H1 (cell line): Measurements from ENCODE around the gene EIF2B1. TPM values are rescaled to one million over a fixed set of nuclear protein-coding genes. Genes with fewer than 3 reads are reported as not detected.

ENCODE experiments used
- CTCF ChIA-PET: fragments of 300-600 bp; sonication (Branson Sonifier 250); formaldehyde crosslinking; loops from one replicate; lab custom pipeline; 2021; ENCODE audit not compliant: partially characterized antibody; lab: Charles Lee
- POLR2A ChIA-PET: fragments of 300-600 bp; sonication (Branson Sonifier 250); formaldehyde crosslinking; loops from one replicate; lab custom pipeline; 2021; ENCODE audit warnings: inconsistent platforms; ENCODE audit not compliant: partially characterized antibody; lab: Charles Lee
- DNase-seq, 2 experiments: peaks; one replicate each; pipeline versions ENCODE4 v3.0.0 to v3.0.0-alpha.2; 2010 to 2022; ENCODE audit warnings: low spot score in 2 of 2, low read depth in 1 of 2, mixed read lengths in 1 of 2
- FAIRE-seq: peaks from 2 replicates; lab custom pipeline; 2011; peaks lifted over from hg19 to GRCh38; lab: Jason Lieb, UNC
- H2AFZ ChIP-seq: 2 replicates; pipeline ENCODE4 v1.8.1; 2012; ENCODE audit warnings: low read length, inconsistent platforms
- H2AK5ac ChIP-seq: 2 replicates; pipeline ENCODE4 v1.6.1; 2013; ENCODE audit warnings: low read depth, low read length
- H2BK120ac ChIP-seq: replicated peaks from 2 replicates; pipeline ENCODE3; 2013; ENCODE audit warnings: low read depth, low read length, inconsistent platforms
- H2BK12ac ChIP-seq: 2 replicates; pipeline ENCODE4 v1.6.1; 2013; ENCODE audit warnings: low read depth, low read length
- H2BK15ac ChIP-seq: 2 replicates; pipeline ENCODE4 v1.6.1; 2013; ENCODE audit warnings: low read length
- H2BK20ac ChIP-seq: 2 replicates; pipeline ENCODE4 v1.6.1; 2013; ENCODE audit warnings: low read length
- H2BK5ac ChIP-seq: 2 replicates; pipeline ENCODE4 v1.6.1; 2013; ENCODE audit warnings: low read depth, low read length
- H3K14ac ChIP-seq: 2 replicates; pipeline ENCODE4 v1.6.1; 2013; ENCODE audit warnings: inconsistent platforms; ENCODE audit not compliant: insufficient read length
- H3K18ac ChIP-seq: 2 replicates; pipeline ENCODE4 v1.6.1; 2013; ENCODE audit warnings: low read length; ENCODE audit errors: extremely low read depth
- H3K23ac ChIP-seq: 2 replicates; pipeline ENCODE4 v1.6.1; 2013; ENCODE audit warnings: inconsistent platforms; ENCODE audit not compliant: insufficient read length
- H3K23me2 ChIP-seq: 2 replicates; pipeline ENCODE4 v1.6.1; 2013; ENCODE audit warnings: low read depth, low read length
- H3K27ac ChIP-seq: 2 replicates; pipeline ENCODE4 v1.6.1; 2011; ENCODE audit warnings: low read depth, low read length, inconsistent platforms
- H3K27me3 ChIP-seq, 4 experiments: replicated peaks in 1 of 4; 1 replicate in 1 of 4; 2 replicates in 3 of 4; pipeline versions ENCODE4 v1.6.1 to v1.8.1; 2011 to 2013; ENCODE audit warnings: low read length in 3 of 4, mild to moderate bottlenecking in 3 of 4, inconsistent platforms in 2 of 4, mixed read lengths in 2 of 4, moderate library complexity in 1 of 4; ENCODE audit not compliant: control insufficient read depth in 3 of 4, insufficient read depth in 3 of 4; ENCODE audit errors: extremely low read depth in 1 of 4
- H3K36me3 ChIP-seq, 4 experiments: 2 replicates each; pipeline versions ENCODE4 v1.6.1 to v1.8.1; 2011 to 2013; ENCODE audit warnings: mild to moderate bottlenecking in 4 of 4, low read length in 3 of 4, moderate library complexity in 2 of 4, control low read depth in 1 of 4, inconsistent platforms in 1 of 4; ENCODE audit not compliant: insufficient read depth in 4 of 4, control insufficient read depth in 2 of 4
- H3K4ac ChIP-seq: replicated peaks from 2 replicates; pipeline ENCODE3; 2013; ENCODE audit warnings: low read length, low read depth, mixed read lengths, inconsistent platforms; ENCODE audit not compliant: insufficient read length
- H3K4me1 ChIP-seq, 4 experiments: replicated peaks in 1 of 4; 1 replicate in 1 of 4; 2 replicates in 3 of 4; pipeline versions ENCODE4 v1.6.1 to v1.8.1; 2011 to 2013; ENCODE audit warnings: low read length in 3 of 4, inconsistent platforms in 2 of 4, mixed read lengths in 1 of 4; ENCODE audit not compliant: insufficient read depth in 4 of 4, control insufficient read depth in 3 of 4
- H3K4me2 ChIP-seq, 2 experiments: 2 replicates each; pipeline versions ENCODE4 v1.6.1 to v1.8.1; 2011 to 2013; ENCODE audit warnings: low read depth in 2 of 2, low read length in 2 of 2, control low read depth in 1 of 2, inconsistent platforms in 1 of 2, mild to moderate bottlenecking in 1 of 2; ENCODE audit not compliant: insufficient read depth in 1 of 2
- H3K4me3 ChIP-seq, 4 experiments: fragments of 200-600, 300-600 bp in 1 of 4; sonication (generic), shearing (Covaris generic), sonication (Bioruptor Twin) in 1 of 4; 2 replicates each; pipeline versions ENCODE4 v1.5.1 to v1.8.1; 2011 to 2016; ENCODE audit warnings: low read length in 4 of 4, low read depth in 3 of 4, control low read depth in 2 of 4, inconsistent platforms in 2 of 4, mild to moderate bottlenecking in 2 of 4, mixed read lengths in 1 of 4, moderate library complexity in 1 of 4; ENCODE audit not compliant: insufficient read depth in 2 of 4; ENCODE audit errors: extremely low read depth in 1 of 4
- H3K56ac ChIP-seq: replicated peaks from 2 replicates; pipeline ENCODE3; 2013; ENCODE audit warnings: low read depth, mild to moderate bottlenecking, mixed read lengths, low read length, inconsistent platforms; ENCODE audit not compliant: insufficient read length
- H3K79me1 ChIP-seq: 2 replicates; pipeline ENCODE4 v1.6.1; 2013; ENCODE audit warnings: low read depth, low read length, control low read depth
- H3K79me2 ChIP-seq, 2 experiments: 2 replicates each; pipeline versions ENCODE4 v1.6.1 to v1.8.1; 2012 to 2013; ENCODE audit warnings: low read length in 2 of 2, mild to moderate bottlenecking in 2 of 2, inconsistent platforms in 1 of 2; ENCODE audit not compliant: insufficient read depth in 2 of 2, control insufficient read depth in 1 of 2
- H3K9ac ChIP-seq, 4 experiments: replicated peaks in 1 of 4; 1 replicate in 1 of 4; 2 replicates in 3 of 4; pipeline versions ENCODE4 v1.6.1 to v1.8.1; 2011 to 2013; ENCODE audit warnings: low read depth in 3 of 4, low read length in 3 of 4, control low read depth in 2 of 4, mild to moderate bottlenecking in 2 of 4, moderate library complexity in 2 of 4, inconsistent platforms in 1 of 4; ENCODE audit errors: extremely low read depth in 1 of 4
- H3K9me3 ChIP-seq, 2 experiments: 2 replicates each; pipeline versions ENCODE4 v1.6.1 to v1.8.1; 2012 to 2013; ENCODE audit warnings: mild to moderate bottlenecking in 2 of 2, moderate library complexity in 2 of 2, control low read depth in 1 of 2, inconsistent platforms in 1 of 2, low read depth in 1 of 2, low read length in 1 of 2, mixed read lengths in 1 of 2; ENCODE audit not compliant: insufficient read depth in 2 of 2
- H4K20me1 ChIP-seq, 2 experiments: replicated peaks in 1 of 2; 2 replicates each; pipeline versions ENCODE3 to v1.8.1; 2011 to 2013; ENCODE audit warnings: inconsistent platforms in 2 of 2, low read length in 2 of 2, mild to moderate bottlenecking in 1 of 2; ENCODE audit not compliant: insufficient read depth in 2 of 2, control insufficient read depth in 1 of 2
- H4K5ac ChIP-seq: 2 replicates; pipeline ENCODE4 v1.6.1; 2013; ENCODE audit warnings: low read length, low read depth, mixed read lengths, inconsistent platforms; ENCODE audit not compliant: insufficient read length
- H4K8ac ChIP-seq: 2 replicates; pipeline ENCODE4 v1.8.0; 2013; ENCODE audit warnings: mild to moderate bottlenecking, moderate library complexity, low read length, inconsistent platforms; ENCODE audit not compliant: insufficient read depth; ENCODE audit errors: extremely low read depth
- H4K91ac ChIP-seq: replicated peaks from 2 replicates; pipeline ENCODE3; 2013; ENCODE audit warnings: low read length, mixed read lengths, inconsistent platforms; ENCODE audit not compliant: insufficient read length
- BACH1 ChIP-seq: IDR thresholded peaks from 2 replicates; pipeline ENCODE4 v1.6.1; 2012; ENCODE audit warnings: low read length, improper control_type of control experiment
- CHD2 ChIP-seq: IDR thresholded peaks from 2 replicates; pipeline ENCODE4 v1.6.1; 2012; ENCODE audit warnings: low read length, improper control_type of control experiment
- MAFK ChIP-seq: IDR thresholded peaks from 2 replicates; pipeline ENCODE4 v1.6.1; 2012; ENCODE audit warnings: low read depth, mild to moderate bottlenecking, improper control_type of control experiment, low read length
- POU5F1 ChIP-seq: IDR thresholded peaks from 2 replicates; pipeline ENCODE4 v1.6.1; 2011; ENCODE audit warnings: low read depth, mild to moderate bottlenecking, low read length, moderate library complexity
- SIRT6 ChIP-seq: IDR thresholded peaks from one replicate; pipeline ENCODE4 v1.7.1; 2012; ENCODE audit warnings: low read length, inconsistent platforms
- SRF ChIP-seq: IDR thresholded peaks from 2 replicates; pipeline ENCODE4 v1.6.1; 2011; ENCODE audit warnings: mild to moderate bottlenecking, low read depth, low read length, moderate library complexity
- TAF7 ChIP-seq: optimal IDR thresholded peaks from 2 replicates; pipeline ENCODE3; 2011; ENCODE audit warnings: low read depth, mild to moderate bottlenecking, inconsistent platforms, low read length, moderate library complexity, borderline replicate concordance
- TCF12 ChIP-seq: IDR thresholded peaks from 2 replicates; pipeline ENCODE4 v1.6.1; 2011; ENCODE audit warnings: low read depth, mild to moderate bottlenecking, low read length
- USF2 ChIP-seq: IDR thresholded peaks from 2 replicates; pipeline ENCODE4 v1.6.1; 2011; ENCODE audit warnings: low read length, improper control_type of control experiment
- WGBS, 2 experiments: shearing (Covaris generic) in 1 of 2; methylation state at CpG; one replicate each; pipeline versions ENCODE4 v1.1.6 to v1.1.7; 2013 to 2015; ENCODE audit warnings: low lambda C conversion rate in 2 of 2, mixed read lengths in 2 of 2, inconsistent platforms in 1 of 2, low coverage in 1 of 2, missing lambda C conversion rate in 1 of 2; ENCODE audit not compliant: insufficient replicate concordance in 2 of 2, insufficient coverage in 1 of 2, insufficient read length in 1 of 2; ENCODE audit errors: extremely low coverage in 1 of 2, missing lambda C conversion rate in 1 of 2; 5-methylcytosine and 5-hydroxymethylcytosine counted together
- polyA plus RNA-seq, 7 experiments: library from polyadenylated mRNA; depleted of rRNA in 3 of 7; stranded (reverse) in 5 of 7; unstranded in 2 of 7; fragments of >200 nt in 5 of 7; fragments of 200-250 nt in 2 of 7; gene quantifications; 1 replicate in 5 of 7; 2 replicates in 1 of 7; 4 replicates in 1 of 7; pipeline versions ENCODE4 v1.2.1 to v1.2.3, GENCODE V29; 2011 to 2013; ENCODE audit warnings: missing spikeins in 2 of 7, mixed read lengths in 2 of 7
- total RNA-seq: library from RNA; stranded (reverse); fragmentation: NEBNext Ultra II Directional; extraction: Animal tissue kit (Norgen Biotek cat#: 25700); gene quantifications from 2 replicates; pipeline ENCODE4 v1.2.1, GENCODE V29; 2021

EIF2B1 gene
- total and polyA plus RNA-seq, 2 of the 8 experiments (the other 6 are each of a cell fraction or from before 2014, with no cell fraction given): 24.9 to 49.9 TPM

- CTCF ChIA-PET: interaction anchor here (1.1 to 2.7 kb wide), 3 partner anchors 12 to 144 kb away, joined by 3 to 17 read pairs (median 3); no protein-coding TSS in a partner anchor
- H3K23me2 ChIP-seq: no peaks in the 10 kb centered on the region
- H3K4me3 ChIP-seq: no peak overlapping the region
- no peak overlapping the region for H3K23ac ChIP-seq
- FAIRE-seq (no peak), DNase-seq (no peak)
- no peak overlapping the region for H2BK20ac ChIP-seq
- H3K4ac ChIP-seq: no peak overlapping the region
- H3K9ac ChIP-seq: no peak overlapping the region
- H3K27ac ChIP-seq: no peak overlapping the region
- H2AK5ac ChIP-seq: no peak overlapping the region
- no peaks in the 10 kb centered on the region for H3K79me2 ChIP-seq
- H3K18ac ChIP-seq: no peak overlapping the region
- H2BK12ac ChIP-seq: no peak overlapping the region
- no peak overlapping the region for H2BK120ac ChIP-seq
- no peak overlapping the region for H4K8ac ChIP-seq
- peaks cover 43 to 90% (median 82%) of the 10 kb centered on the region in 4 experiments for H3K36me3 ChIP-seq
- no peak overlapping the region for H3K4me2 ChIP-seq
- H2BK15ac ChIP-seq: no peak overlapping the region
- H2AFZ ChIP-seq: no peak overlapping the region
- no peaks in the 10 kb centered on the region for H3K9me3 ChIP-seq
- TF ChIP-seq USF2 (no peak), MAFK (no peak), SRF (no peak), CHD2 (no peak), POU5F1 (no peak), SIRT6 (no peak), BACH1 (no peak), TAF7 (no peak), TCF12 (no peak)
- H4K91ac ChIP-seq: no peak overlapping the region
- POLR2A ChIA-PET: interaction anchor here (1.6 to 5.3 kb wide), 2 partner anchors 10 to 14 kb away, joined by 10 to 25 read pairs; partner anchors contain the start of gene DDX55
- WGBS, 2 experiments: 88% methylated on average over 3 of the region's 3 CpGs; no CpG with 5 or more reads in 1 of the 2 experiments
- no peak overlapping the region for H3K56ac ChIP-seq
- no peak overlapping the region for H2BK5ac ChIP-seq
- H4K5ac ChIP-seq: no peak overlapping the region
- H3K14ac ChIP-seq: no peak overlapping the region
- no peaks in the 10 kb centered on the region; the same call in 1 of the 2 replicates for H3K79me1 ChIP-seq
- no peaks in the 10 kb centered on the region for H3K4me1 ChIP-seq
- H3K27me3 ChIP-seq: no peaks in the 10 kb centered on the region
- peaks cover 7 to 8% of the 10 kb centered on the region in 2 experiments for H4K20me1 ChIP-seq
Measured at GRCh38 chr12:123617144-123617543, 16.3 kb downstream of the EIF2B1 start.
